GM19328 (cell line): ENCODE data around the gene FHIP1B.
"Not testable (repeated sequence)": the region's sequence is repeated elsewhere in the genome, so short reads cannot be mapped to it uniquely, and the experiment has no call there.

Experiments
- ATAC-seq: cut with Tn5 transposase; IDR thresholded peaks from one replicate; pipeline ENCODE4 v1.9.1; 2021; ENCODE audit warnings: mild to moderate bottlenecking, moderate library complexity; ENCODE audit not compliant: unreplicated experiment

FHIP1B gene

DNA sequence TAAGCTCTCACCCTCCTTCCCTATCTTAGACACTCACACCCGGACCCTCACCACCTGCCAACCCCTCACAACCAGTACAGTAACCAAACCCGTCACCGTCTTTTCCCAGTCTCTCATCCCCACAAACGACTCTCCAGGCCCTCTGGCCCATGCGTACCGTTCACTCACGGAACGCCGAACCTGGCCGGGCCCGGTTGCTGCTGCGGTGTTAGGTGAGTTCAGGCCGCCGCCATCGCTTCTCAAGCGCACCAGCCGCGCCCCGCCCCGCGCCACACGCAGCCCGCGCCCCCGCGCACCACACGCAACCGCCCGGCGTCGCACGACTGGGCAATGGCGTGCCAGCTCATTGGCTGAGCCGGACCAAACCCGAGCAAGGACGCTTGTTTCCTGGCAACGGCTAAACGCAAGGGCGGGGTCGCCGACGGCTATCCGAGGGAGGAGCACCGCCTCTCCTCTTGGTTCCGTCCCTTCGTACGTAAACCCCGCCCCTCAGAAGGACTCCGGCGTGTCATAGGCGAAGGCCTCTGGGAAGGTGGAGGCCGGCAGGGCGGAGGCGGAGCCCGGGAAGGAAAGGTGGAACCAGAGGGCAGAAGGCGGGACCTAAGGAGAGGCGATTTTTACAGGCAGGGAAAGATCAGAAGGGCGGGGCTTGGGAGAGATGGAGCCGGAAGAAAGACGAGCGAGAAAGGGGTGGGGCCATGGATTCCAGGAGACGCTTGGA is at the start of gene FHIP1B:
Gene FHIP1B, minus strand, starts transcription at position 250 of the 721 bp plus-strand sequence. CDS start 10,120 bp downstream, outside the sequence.
- ATAC-seq, result peak; percentile 94

DNA sequence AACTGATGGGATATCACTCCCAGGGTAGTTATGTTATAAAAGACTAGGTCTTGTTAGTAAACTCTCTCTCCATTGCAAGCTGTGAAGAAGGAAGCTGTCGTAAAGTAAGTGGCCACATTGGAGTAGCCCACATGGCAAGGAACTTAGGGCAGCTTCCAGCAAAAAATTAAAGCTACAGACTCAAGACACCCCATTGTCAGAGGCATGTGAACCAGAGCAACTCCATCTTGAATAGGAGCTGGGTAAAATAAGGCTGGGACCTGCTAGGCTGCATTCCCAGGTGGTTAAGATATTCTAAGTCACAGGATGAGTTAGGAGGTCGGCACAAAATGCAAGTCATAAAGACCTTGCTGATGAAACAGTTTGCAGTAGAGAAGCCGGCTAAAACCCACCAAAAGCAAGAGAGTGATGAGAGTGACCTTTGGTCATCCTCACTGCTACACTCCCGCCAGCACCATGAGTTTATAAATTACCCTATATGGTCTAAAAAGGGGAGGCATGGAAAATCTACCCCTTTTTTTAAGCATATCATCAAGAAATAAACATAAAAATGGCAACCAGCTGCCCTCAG is 49.1 kb upstream of the FHIP1B start:
- no peak for ATAC-seq

DNA sequence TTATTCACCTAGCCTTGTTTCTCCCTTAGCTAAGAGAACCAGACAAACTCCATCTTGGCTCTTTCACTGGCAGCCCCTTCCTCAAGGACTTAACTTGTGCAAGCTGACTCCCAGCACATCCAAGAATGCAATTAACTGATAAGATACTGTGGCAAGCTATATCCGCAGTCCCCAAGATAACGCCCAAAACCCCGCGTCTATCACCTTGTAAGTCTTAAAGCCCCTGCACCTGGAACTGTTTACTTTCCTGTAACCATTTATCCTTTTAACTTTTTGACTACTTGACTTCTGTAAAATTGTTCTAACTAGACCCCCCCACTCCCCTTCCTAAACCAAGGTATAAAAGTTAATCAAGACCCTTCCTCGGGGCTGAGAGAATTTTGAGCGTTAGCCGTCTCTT is 46.4 kb upstream of the FHIP1B start:
- not testable (repeated sequence) for ATAC-seq

DNA sequence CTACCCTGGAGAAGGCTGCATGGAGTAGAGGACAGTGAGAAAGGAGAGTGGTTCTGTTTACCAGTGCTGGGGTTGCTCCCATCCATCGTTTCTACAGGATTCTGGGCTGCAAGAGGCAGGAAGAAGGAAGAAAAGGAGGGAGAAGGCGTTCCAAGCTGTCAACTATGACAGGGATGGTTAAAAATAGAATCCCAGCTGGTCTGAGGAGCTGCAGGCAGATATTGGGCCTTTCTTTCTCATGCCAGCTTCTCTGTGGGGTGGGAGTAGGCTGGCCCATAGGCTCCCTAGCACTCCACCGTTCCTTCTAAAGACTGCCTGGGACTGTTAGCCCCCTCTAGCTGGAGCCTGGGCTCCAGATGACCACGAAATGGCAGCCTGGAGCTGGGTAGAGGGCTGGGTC is 38.8 kb upstream of the FHIP1B start:
- no peak for ATAC-seq

DNA sequence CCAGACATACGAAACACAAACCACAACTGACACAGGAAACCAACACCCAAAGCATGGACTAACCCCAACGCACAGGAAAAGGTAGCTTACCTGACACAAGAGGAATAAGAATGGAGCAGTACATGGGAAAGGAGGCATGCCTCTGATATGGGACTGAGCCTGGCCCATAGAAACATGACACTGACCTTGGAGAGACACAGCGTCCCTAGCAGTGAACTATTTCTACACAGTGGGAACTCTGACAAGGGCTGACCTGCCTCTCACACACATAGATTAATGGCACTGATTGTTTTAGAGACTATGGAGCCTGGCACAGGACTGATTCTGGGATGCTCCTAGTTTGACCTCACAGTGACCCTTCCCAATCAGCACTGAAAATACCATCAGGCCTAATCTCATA is 37.2 kb upstream of the FHIP1B start:
- no peak for ATAC-seq

DNA sequence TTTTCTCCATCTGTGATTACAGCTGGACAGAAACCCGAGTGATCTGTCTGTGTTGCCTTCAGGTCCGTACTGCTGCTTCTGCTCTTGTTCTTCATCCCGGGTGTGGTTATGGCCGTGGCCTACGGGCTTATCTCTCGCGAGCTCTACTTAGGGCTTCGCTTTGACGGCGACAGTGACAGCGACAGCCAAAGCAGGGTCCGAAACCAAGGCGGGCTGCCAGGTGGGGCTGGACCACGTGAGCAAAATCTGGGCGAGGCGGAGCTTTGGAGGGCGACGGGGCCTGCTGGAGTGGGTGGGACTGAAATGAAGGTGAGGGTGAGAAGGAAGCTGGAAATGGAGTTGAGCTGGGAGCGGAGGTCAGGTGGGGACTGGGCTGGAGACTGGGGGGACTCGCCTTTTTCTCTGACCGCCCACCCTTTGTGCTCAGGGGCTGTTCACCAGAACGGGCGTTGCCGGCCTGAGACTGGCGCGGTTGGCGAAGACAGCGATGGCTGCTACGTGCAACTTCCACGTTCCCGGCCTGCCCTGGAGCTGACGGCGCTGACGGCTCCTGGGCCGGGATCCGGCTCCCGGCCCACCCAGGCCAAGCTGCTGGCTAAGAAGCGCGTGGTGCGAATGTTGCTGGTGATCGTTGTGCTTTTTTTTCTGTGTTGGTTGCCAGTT is 36.3 kb upstream of the FHIP1B start:
- no peak for ATAC-seq

DNA sequence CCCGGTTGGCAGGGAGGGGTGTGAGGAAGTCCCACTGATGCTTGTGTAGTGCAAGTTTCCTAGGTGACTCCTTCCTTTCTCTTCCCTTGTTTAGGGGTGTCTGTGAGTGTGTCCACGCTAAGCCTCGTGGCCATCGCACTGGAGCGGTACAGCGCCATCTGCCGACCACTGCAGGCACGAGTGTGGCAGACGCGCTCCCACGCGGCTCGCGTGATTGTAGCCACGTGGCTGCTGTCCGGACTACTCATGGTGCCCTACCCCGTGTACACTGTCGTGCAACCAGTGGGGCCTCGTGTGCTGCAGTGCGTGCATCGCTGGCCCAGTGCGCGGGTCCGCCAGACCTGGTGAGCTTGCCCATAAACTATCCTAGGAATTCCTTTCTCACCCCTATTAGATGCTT is 35.6 kb upstream of the FHIP1B start:
- ATAC-seq, result no peak

DNA sequence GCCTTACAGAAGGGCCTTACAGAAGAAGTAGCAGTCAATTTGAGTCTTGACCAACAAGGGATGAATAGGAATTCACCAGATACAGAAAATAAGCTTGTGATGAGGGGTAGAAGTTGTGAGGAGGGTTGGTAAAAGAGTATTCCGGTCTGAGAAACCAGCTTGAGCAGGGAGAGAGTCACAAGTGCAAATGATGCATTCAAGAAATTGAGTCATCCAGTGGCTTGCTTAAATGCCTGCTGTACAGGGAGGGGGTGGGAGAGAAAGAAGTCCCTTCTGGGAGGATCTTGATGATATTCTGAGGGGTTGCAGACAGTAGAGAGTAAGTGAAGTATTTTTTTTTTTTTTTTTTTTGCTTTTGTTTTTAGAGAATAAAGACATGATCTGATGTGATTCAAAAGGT is 34.4 kb upstream of the FHIP1B start:
- no peak for ATAC-seq

DNA sequence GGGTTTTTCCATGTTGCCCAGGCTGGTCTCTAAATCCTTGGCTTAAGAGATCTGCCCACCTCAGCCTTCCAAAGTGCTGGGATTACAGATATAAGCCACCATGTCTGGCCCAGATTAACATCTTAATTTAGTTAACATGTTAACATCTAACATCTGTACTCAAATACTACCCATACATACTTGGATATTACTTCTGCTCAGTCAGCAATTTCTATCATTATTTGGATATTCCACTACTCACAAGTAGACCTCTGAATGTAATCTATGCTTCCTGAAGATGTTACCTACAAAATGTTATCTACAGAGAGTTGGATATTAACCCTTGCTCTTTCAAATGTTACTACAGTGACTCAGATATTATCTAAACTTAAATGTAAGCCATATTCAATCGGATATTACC is 29.2 kb upstream of the FHIP1B start:
- no peak for ATAC-seq

DNA sequence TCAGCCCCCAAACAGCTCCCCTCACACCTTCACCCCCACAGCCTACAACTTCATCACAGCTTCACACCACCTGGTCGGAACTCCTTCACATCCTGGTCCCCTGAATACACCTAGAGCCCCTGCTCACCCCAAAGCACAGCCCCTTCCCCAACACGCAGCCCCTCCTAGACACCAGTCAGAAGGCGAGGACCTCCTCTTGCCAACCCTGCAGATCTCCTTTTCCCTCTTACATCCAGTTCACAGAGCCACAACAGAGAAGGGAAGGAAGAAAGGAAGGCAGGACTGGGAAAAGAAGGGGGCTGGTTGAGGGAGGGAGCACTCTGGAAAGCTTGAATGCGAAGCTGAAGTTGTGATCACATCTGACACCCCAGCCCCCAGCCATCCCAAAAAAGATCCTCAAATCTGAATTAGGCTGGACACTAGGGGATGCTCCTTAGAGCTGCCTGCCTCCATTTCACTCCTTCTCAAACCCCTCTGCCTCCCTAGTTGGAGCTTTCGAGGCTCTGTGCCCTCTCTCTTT is 25.8 kb upstream of the FHIP1B start:
- ATAC-seq, result no peak

DNA sequence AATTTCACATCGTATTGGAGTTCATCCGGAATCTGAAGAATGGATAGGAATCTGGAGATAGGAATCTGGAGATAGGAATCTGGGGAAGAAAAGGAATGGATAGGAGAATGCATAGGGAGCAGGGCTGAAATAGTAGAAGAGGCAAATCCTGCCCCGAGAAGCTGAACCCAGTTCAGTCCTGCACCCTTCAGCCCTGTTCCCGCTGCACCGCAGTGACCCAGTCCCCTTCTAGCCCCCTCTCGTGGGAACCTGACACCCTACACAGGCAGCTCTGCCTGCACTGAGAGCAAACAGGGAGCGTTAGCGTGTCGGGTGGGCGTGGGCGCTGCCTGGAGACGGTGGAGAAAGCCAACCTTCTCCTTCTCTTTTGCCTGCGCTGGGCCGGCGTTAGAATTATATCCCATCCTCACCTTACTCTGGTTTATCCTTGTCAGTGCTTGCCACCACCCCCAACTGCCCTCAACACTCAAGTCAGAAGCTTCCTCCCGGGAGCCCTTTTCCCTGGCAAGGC is 24.2 kb upstream of the FHIP1B start:
- no peak for ATAC-seq

DNA sequence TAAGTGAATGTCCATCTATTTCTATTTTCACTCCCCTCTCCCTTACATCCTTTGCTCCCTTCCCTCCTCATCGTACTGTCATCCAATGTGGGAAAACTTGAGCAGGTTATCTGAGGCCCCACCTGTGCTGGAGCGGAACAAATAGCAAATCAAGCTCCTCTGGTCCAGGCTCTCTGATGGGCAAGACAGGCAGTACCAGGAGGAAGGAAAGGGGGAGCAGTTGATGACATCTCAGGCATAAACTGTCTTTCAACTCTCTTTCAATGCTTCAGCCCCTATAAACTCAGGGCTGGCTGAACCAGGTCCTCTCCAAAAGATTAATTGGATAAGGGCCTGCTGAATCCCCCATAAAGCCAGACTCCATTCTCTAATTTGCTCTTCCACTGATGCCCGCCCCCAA is 23.7 kb upstream of the FHIP1B start:
- ATAC-seq, result no peak

DNA sequence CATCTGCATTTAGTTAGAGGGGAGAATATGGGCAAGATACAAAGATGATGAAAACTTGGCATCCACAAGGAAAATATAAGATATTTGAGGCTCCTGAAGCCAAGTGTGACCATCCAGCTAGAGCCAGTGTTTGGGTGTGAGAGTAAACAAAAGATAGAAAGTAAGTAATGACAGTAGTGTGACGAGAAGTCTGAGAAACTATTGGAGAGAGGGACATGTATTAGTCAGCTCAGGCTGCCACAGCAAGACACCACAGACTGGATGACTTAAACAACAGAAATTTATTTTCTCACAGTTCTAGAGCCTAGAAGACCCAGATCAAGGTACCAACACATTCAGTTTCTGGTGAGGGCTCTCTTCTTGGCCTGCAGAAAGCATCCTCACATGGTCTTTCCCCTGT is 18.8 kb upstream of the FHIP1B start:
- no peak for ATAC-seq

DNA sequence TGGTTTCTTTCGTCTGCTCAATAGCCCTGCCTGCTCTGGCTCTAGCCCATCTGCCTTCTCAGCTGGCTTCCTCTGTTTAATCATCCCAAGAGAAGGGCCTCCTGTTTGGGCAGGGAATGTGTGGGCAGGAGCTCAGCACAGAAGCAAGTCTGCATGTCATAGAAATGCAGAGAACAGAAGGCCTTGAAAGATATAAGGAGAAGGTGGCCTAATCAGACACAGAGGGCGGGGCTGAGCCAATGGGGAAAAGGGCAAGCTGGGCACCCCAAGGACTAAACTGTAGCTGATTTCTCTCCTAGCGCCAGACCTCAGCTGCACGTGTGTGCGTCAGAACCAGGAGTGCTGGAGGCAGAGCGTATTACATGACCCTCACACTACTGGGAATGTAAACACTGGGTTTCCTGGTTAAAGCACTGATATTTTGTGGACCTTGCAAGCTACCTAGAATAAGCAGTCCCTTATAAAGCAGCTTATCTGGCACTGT is 17.6 kb upstream of the FHIP1B start:
- no peak for ATAC-seq

DNA sequence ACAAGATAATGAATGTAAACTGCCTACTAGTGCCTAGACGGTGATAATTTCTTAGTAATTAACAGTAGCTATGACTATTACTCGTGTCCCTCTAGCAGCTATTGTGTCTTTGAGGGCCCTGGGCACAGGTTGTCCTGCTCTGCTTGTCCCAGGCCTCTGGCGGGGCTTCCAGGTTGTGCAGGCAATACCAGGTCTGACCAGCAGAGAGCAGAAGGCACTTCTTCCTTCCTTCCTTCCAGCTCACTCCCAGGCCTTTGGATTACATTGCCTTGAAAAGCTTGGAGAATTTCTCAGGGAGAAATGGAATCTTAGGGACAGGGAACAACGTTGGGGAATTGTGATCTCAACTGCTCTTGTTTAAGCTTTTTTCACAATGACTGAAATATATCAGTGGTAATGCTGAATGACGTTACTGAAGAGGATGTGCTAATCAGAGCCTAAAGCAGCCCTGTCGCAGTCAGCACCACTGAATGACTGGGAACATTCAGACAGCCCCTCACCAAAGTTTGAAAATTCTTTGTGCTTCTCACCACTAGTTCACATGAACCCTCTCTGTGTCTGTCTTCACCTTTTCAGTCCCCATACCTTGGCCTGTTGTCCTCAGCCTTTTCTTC is 16.8 kb upstream of the FHIP1B start:
- ATAC-seq, result peak; percentile 81

DNA sequence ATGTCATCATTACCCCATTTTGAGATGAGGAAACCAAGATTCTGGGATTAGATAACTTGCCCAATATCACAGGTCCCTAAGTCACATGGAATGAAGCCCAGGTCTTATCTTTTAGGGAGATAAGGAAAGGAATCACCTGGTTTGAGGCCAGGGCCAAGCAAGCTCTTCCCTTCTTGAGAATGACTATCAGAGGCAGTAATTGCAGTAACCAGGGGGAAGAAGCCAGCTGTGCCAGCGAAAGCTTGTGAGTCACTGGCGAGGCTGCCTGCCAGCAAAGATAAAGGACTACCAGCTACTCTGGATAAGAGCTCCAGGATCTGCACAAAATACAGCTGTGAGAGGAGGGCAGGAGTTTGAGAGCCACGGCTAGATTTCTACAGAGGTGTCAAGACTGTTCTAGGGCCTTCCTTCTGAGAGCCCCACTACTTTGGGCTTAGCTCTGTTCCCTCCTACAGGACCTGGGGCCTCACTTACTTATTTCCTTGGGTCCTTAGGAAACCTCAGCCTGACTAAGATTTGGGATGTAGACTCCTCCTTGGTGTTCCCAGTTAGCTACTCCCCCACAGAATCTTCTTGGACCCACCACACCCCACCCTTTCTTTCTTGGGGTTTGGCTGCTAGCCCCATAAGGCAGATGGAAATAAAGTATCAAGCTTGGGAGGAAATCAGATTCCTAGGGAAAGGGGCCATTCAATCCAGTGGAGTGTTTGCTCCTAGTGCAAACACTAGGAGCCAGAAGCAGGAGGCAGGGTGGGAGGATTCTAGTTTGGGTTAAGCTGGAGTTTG is 15.5 kb upstream of the FHIP1B start:
- ATAC-seq, result no peak

DNA sequence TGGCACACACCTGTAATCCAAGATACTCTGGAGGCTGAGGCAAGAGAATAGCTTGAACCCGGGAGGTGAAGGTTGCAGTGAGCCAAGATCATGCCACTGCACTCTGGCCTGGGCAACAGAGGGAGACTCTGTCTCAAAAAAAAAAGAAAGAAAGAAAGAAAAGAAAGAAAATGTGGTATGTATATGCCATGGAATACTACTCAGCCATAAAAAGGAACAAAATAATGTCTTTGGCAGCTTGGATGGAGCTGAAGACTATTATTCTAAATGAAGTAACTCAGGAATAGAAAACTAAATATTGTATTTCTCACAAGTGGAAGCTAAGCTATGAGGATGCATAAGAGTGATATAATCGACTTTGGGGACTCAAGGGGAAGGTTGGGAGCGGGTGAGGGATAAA is 14.5 kb upstream of the FHIP1B start:
- ATAC-seq, result not testable (repeated sequence)

DNA sequence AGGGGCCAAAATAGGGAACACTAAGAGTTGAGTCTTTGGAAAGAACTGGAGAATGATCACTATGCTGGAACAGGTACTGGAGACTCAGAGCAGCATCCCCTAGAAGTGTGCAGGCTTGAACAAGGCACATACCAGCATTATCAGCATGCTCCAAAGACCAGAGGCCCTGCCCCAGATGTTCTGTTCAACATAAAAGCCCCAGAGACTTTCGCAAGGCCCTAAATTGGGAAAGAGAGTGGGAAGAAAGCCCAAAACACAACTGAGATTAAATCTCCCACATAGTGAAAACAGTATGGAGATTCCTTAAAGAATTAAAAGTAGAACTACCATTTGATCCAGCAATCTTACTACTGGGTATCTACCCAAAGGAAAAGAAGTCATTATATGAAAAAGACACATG is 13.8 kb upstream of the FHIP1B start:
- no peak for ATAC-seq

DNA sequence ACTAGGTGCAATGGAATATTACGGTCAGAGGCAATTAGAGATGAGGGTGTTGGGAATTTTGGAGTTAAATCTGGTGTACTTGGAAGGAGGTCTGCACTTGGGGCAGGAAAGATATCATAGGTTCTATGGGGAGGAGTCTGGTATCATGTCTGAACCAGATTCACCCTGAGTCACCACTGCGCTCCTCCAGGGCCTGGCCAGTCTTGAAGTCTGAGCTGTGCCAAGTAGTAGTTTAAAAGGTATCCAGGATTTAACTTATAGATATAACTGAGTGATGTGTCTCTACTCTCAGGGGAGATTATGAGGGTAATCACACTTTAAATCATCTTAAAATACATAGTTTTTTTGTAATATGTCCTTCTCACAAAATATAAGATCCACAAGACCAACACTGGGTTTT is 11.1 kb upstream of the FHIP1B start:
- ATAC-seq, result no peak

DNA sequence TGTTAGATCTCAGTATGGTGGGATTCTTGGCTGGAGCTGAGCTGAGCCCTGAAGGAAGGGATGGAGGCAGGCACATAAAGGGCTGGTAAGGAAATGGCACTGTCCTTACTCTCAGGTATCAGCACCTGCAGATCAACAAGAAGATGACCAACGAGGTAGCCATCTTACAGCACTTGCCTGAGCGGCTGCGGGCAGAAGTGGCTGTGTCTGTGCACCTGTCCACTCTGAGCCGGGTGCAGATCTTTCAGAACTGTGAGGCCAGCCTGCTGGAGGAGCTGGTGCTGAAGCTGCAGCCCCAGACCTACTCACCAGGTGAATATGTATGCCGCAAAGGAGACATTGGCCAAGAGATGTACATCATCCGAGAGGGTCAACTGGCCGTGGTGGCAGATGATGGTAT is 6.9 kb upstream of the FHIP1B start:
- no peak for ATAC-seq

DNA sequence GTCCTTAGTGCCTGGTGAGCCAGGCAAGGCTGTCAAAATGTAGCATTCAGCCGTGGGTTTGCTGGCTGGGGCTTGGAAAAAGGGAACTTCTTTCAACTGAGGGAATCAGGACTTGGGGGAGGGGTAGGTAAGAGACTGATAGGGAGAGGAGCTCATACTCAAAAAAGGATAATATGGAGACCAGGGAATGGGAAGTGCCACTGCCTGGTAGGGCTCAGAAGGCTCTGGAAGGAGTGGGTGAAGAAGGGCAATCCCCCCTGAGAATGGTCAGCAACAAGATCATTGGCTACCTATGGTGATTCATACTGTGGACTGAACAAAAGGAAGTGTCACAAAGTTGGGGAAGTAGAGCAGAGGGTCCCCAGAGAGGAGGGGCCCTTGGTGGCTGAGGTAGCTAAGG is 6.3 kb upstream of the FHIP1B start:
- no peak for ATAC-seq
